ENCODE results near the gene SCNN1B. TPM values are rescaled to one million over a fixed set of nuclear protein-coding genes. Genes with fewer than 3 reads are reported as not detected.

The SCNN1B gene
- total RNA-seq, 1 experiment from 2014 or later = not detected

- ChIA-PET CTCF (interaction anchor here (0.6 kb wide), 1 partner anchor 1152 kb away, joined by 5 read pairs; the partner anchor contains the start of gene EEF2K), POLR2A (no interaction called here)
- no peak for DNase-seq
- Histone ChIP-seq H3K9me3 (no peaks in the 10 kb centered on the region), H3K27me3 (replicated peaks; ENCODE audit: control insufficient read depth, insufficient read depth, low read length) (no peaks in the 10 kb centered on the region), H3K4me1 (peaks cover 5% of the 10 kb centered on the region), H3K4me3 (ENCODE audit: low read depth, low read length) (no peak overlapping the region), H3K36me3 (ENCODE audit: control insufficient read depth, insufficient read depth, low read length) (no peaks in the 10 kb centered on the region)
- intact Hi-C loops (cut with micrococcal nuclease; ENCODE audit: unreplicated experiment) = no loop called here
- no TSS peak for BruUV-seq (replicated peaks)
- H3K27ac Mint-ChIP-seq (ENCODE audit: unreplicated experiment) = no peak overlapping the region
- peaks cover 3% of the 10 kb centered on the region for H3K4me1 Mint-ChIP-seq (ENCODE audit: low read depth, unreplicated experiment)
- H3K4me3 Mint-ChIP-seq (ENCODE audit: unreplicated experiment) = no peak overlapping the region
- TF ChIP-seq CTCF (IDR thresholded peaks at IDR 0.05; ENCODE audit: insufficient read depth in 1 of 2, low read depth in 1 of 2, low read length in 1 of 2, severe bottlenecking in 1 of 2, unreplicated experiment in 1 of 2) = no peak
- H3K36me3 Mint-ChIP-seq (ENCODE audit: insufficient read depth, unreplicated experiment) = no peaks in the 10 kb centered on the region
- no peaks in the 10 kb centered on the region for H3K27me3 Mint-ChIP-seq (ENCODE audit: insufficient read depth, unreplicated experiment)
- peaks cover under 1% of the 10 kb centered on the region for H3K9me3 Mint-ChIP-seq (ENCODE audit: unreplicated experiment)
These were observed 55.7 kb downstream of the SCNN1B start for GRCh38 chr16:23357761-23358290.

- Mint-ChIP-seq H3K27me3 (ENCODE audit: insufficient read depth, unreplicated experiment) (no peaks in the 10 kb centered on the region), H3K27ac (ENCODE audit: unreplicated experiment) (no peak overlapping the region), H3K36me3 (ENCODE audit: insufficient read depth, unreplicated experiment) (no peaks in the 10 kb centered on the region), H3K4me1 (ENCODE audit: low read depth, unreplicated experiment) (peaks cover 8% of the 10 kb centered on the region), H3K9me3 (ENCODE audit: unreplicated experiment) (no peaks in the 10 kb centered on the region), H3K4me3 (ENCODE audit: unreplicated experiment) (no peak overlapping the region)
- no peaks in the 10 kb centered on the region for H3K27me3 ChIP-seq (replicated peaks; ENCODE audit: control insufficient read depth, insufficient read depth, low read length)
- H3K36me3 ChIP-seq (ENCODE audit: control insufficient read depth, insufficient read depth, low read length) = no peaks in the 10 kb centered on the region
- DNase-seq = no peak
- H3K4me3 ChIP-seq (ENCODE audit: low read depth, low read length) = no peak overlapping the region
- ChIA-PET POLR2A (no interaction called here), CTCF (no interaction called here)
- intact Hi-C loops (cut with micrococcal nuclease; ENCODE audit: unreplicated experiment) = no loop called here
- no peak for TF ChIP-seq CTCF (IDR thresholded peaks at IDR 0.05; ENCODE audit: insufficient read depth in 1 of 2, low read depth in 1 of 2, low read length in 1 of 2, severe bottlenecking in 1 of 2, unreplicated experiment in 1 of 2)
- no peaks in the 10 kb centered on the region for H3K9me3 ChIP-seq
- H3K4me1 ChIP-seq = peaks cover 11% of the 10 kb centered on the region
- BruUV-seq (replicated peaks) = no TSS peak
These were observed 57.1 kb downstream of the SCNN1B start for GRCh38 chr16:23359092-23359760.

- Histone ChIP-seq H3K4me3 (ENCODE audit: low read depth, low read length) (no peak overlapping the region), H3K36me3 (ENCODE audit: control insufficient read depth, insufficient read depth, low read length) (no peaks in the 10 kb centered on the region), H3K4me1 (peaks cover 11% of the 10 kb centered on the region), H3K27me3 (replicated peaks; ENCODE audit: control insufficient read depth, insufficient read depth, low read length) (no peaks in the 10 kb centered on the region), H3K9me3 (no peaks in the 10 kb centered on the region)
- no peaks in the 10 kb centered on the region for H3K9me3 Mint-ChIP-seq (ENCODE audit: unreplicated experiment)
- peaks cover 8% of the 10 kb centered on the region for H3K4me1 Mint-ChIP-seq (ENCODE audit: low read depth, unreplicated experiment)
- BruUV-seq (replicated peaks) = no TSS peak
- H3K27ac Mint-ChIP-seq (ENCODE audit: unreplicated experiment) = no peak overlapping the region
- no peaks in the 10 kb centered on the region for H3K27me3 Mint-ChIP-seq (ENCODE audit: insufficient read depth, unreplicated experiment)
- TF ChIP-seq CTCF (IDR thresholded peaks at IDR 0.05; ENCODE audit: insufficient read depth in 1 of 2, low read depth in 1 of 2, low read length in 1 of 2, severe bottlenecking in 1 of 2, unreplicated experiment in 1 of 2) = no peak
- ChIA-PET CTCF (no interaction called here), POLR2A (no interaction called here)
- intact Hi-C loops (cut with micrococcal nuclease; ENCODE audit: unreplicated experiment) = no loop called here
- DNase-seq = no peak
- no peaks in the 10 kb centered on the region for H3K36me3 Mint-ChIP-seq (ENCODE audit: insufficient read depth, unreplicated experiment)
- H3K4me3 Mint-ChIP-seq (ENCODE audit: unreplicated experiment) = no peak overlapping the region
These were observed 60.6 kb downstream of the SCNN1B start for GRCh38 chr16:23362460-23363317.
